Effector memory CD4-positive, alpha-beta T cell (primary cell): ENCODE measurements around the gene PARL.

Experiments
- DNase-seq, 3 donors: peaks; one replicate each; pipeline ENCODE4 v3.0.0-alpha.2; 2020
- H3K27ac ChIP-seq: 2 replicates; pipeline ENCODE4 v1.7.0; 2013; ENCODE audit warnings: mild to moderate bottlenecking, low read length, moderate library complexity; ENCODE audit not compliant: insufficient read depth, poor library complexity, severe bottlenecking
- H3K27me3 ChIP-seq: replicated peaks from 2 replicates; pipeline ENCODE4 v1.7.0; 2013; ENCODE audit warnings: mild to moderate bottlenecking, low read length; ENCODE audit not compliant: insufficient read depth, control insufficient read depth, poor library complexity, severe bottlenecking
- H3K36me3 ChIP-seq: 2 replicates; pipeline ENCODE4 v1.7.0; 2013; ENCODE audit warnings: mild to moderate bottlenecking, low read length, moderate library complexity; ENCODE audit not compliant: control insufficient read depth, insufficient read depth
- H3K4me1 ChIP-seq: 2 replicates; pipeline ENCODE4 v1.7.0; 2013; ENCODE audit warnings: low read length, mild to moderate bottlenecking; ENCODE audit not compliant: control insufficient read depth, insufficient read depth, poor library complexity, severe bottlenecking
- H3K4me3 ChIP-seq: 2 replicates; pipeline ENCODE4 v1.7.0; 2013; ENCODE audit warnings: low read length, low read depth, mild to moderate bottlenecking; ENCODE audit not compliant: insufficient read depth, poor library complexity, severe bottlenecking
- H3K9me3 ChIP-seq: 2 replicates; pipeline ENCODE4 v1.7.0; 2013; ENCODE audit warnings: mild to moderate bottlenecking, low read length, moderate library complexity; ENCODE audit not compliant: control insufficient read depth

The PARL gene

DNA sequence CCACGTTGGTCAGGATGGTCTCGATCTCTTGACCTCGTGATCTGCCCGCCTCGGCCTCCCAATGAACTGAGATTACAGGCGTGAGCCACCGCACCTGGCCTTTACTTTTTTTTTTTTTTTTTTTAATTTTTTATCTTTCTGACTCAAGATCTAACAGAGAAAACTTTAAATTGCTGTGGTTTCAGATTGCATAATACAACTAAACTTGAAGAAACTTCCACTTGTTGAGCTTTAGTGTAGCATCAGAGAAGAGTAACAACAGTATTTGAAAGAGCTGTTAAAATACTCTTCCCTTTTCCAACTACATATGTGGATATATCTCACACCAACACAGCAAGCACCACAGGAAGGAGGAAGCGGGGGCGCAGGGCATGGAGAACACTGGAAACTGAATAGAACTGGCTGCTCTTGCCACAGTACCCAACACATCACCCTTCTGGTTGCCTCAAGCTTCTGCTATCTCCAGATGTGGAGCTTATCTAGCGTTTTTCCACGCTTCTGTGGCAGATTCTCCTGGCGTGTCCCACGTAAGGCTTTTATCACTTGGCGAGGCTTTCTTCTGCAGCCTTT lies 104.7 kb downstream of the PARL start:
- no peak overlapping the region for H3K4me3 ChIP-seq
- H3K4me1 ChIP-seq: no peaks in the 10 kb centered on the region
- no peaks in the 10 kb centered on the region for H3K27me3 ChIP-seq
- no peak for DNase-seq
- no peaks in the 10 kb centered on the region for H3K9me3 ChIP-seq
- no peak overlapping the region for H3K27ac ChIP-seq
- H3K36me3 ChIP-seq: peaks cover 51% of the 10 kb centered on the region
